DND-41 (cell line): ENCODE data around the gene CACYBP.
A peak's percentile ranks its signal among the peaks of the same experiment; 100 is the strongest.

Source experiments
- ATAC-seq: fragments of 200-7000 bp; cut with Tn5 transposase; 3 replicates; pipeline ENCODE4 v1.9.1; 2021; ENCODE audit warnings: low read depth; ENCODE audit not compliant: insufficient read depth
- DNase-seq: peaks from one replicate; pipeline ENCODE4 v3.0.0-alpha.2; 2020
- H2AFZ ChIP-seq: 2 replicates; pipeline ENCODE4 v1.6.0; 2012; ENCODE audit warnings: low read depth, low read length
- H3K27ac ChIP-seq: 2 replicates; pipeline ENCODE4 v1.5.1; 2012; ENCODE audit warnings: low read length, inconsistent platforms
- H3K27me3 ChIP-seq: fragments of 200-600 bp; sonication (generic); 2 replicates; pipeline ENCODE4 v1.6.0; 2012; ENCODE audit warnings: low read length, mild to moderate bottlenecking, inconsistent platforms; ENCODE audit not compliant: insufficient read depth, poor library complexity
- H3K36me3 ChIP-seq: 2 replicates; pipeline ENCODE4 v1.5.1; 2012; ENCODE audit warnings: low read length, inconsistent platforms; ENCODE audit not compliant: insufficient read depth
- H3K4me1 ChIP-seq: 2 replicates; pipeline ENCODE4 v1.5.1; 2012; ENCODE audit warnings: mild to moderate bottlenecking, low read length; ENCODE audit not compliant: insufficient read depth
- H3K4me2 ChIP-seq: 2 replicates; pipeline ENCODE4 v1.6.0; 2012; ENCODE audit warnings: mild to moderate bottlenecking, moderate library complexity, low read length, inconsistent platforms; ENCODE audit not compliant: insufficient read depth
- H3K4me3 ChIP-seq, 2 experiments: fragments of 200-600 bp in 1 of 2; shearing (Covaris generic) in 1 of 2; 2 replicates each; pipeline ENCODE4 v1.5.1; 2012 to 2016; ENCODE audit warnings: inconsistent platforms in 2 of 2, low read length in 2 of 2, mild to moderate bottlenecking in 2 of 2, low read depth in 1 of 2, moderate library complexity in 1 of 2
- H3K79me2 ChIP-seq: 2 replicates; pipeline ENCODE4 v1.6.0; 2012; ENCODE audit warnings: low read length, inconsistent platforms; ENCODE audit not compliant: insufficient read depth
- H3K9ac ChIP-seq: 2 replicates; pipeline ENCODE4 v1.6.0; 2012; ENCODE audit warnings: low read depth, mild to moderate bottlenecking, inconsistent platforms, low read length, moderate library complexity
- H3K9me3 ChIP-seq: 2 replicates; pipeline ENCODE4 v1.5.1; 2012; ENCODE audit warnings: low read length, moderate library complexity, mild to moderate bottlenecking, inconsistent platforms; ENCODE audit not compliant: insufficient read depth, severe bottlenecking
- H4K20me1 ChIP-seq: 2 replicates; pipeline ENCODE4 v1.6.0; 2012; ENCODE audit warnings: low read length; ENCODE audit not compliant: insufficient read depth
- CTCF ChIP-seq: IDR thresholded peaks from 2 replicates; pipeline ENCODE4 v1.5.1; 2012; ENCODE audit warnings: borderline replicate concordance, low read length, moderate library complexity, mild to moderate bottlenecking; ENCODE audit not compliant: poor library complexity, severe bottlenecking; ENCODE audit errors: extremely low read depth
- EZH2 ChIP-seq: IDR thresholded peaks from 3 replicates; pipeline ENCODE4 v1.6.1; 2012; ENCODE audit warnings: borderline replicate concordance, low read depth, mild to moderate bottlenecking, moderate library complexity, low read length, inconsistent platforms; ENCODE audit not compliant: severe bottlenecking

CACYBP gene

GRCh38 chr1:175003521-175003920, 3.8 kb downstream of the CACYBP start:
- no peak overlapping the region for H3K27ac ChIP-seq
- peaks cover 69% of the 10 kb centered on the region; the same call in 1 of the 2 replicates for H4K20me1 ChIP-seq
- no peak for ATAC-seq
- no peak overlapping the region; a peak in 1 of 4 replicates for H3K4me3 ChIP-seq
- no peaks in the 10 kb centered on the region for H3K27me3 ChIP-seq
- peak overlapping the region; percentile 80; the same call in 1 of the 2 replicates for H3K4me2 ChIP-seq
- TF ChIP-seq EZH2: no peak
- no peak for TF ChIP-seq CTCF
- no peaks in the 10 kb centered on the region for H3K9me3 ChIP-seq
- peaks cover 49% of the 10 kb centered on the region for H3K4me1 ChIP-seq
- H3K79me2 ChIP-seq: peaks cover 93% of the 10 kb centered on the region
- DNase-seq: no peak
- H2AFZ ChIP-seq: no peak overlapping the region
- peak overlapping the region; percentile 19 for H3K9ac ChIP-seq
- H3K36me3 ChIP-seq: peaks cover 47% of the 10 kb centered on the region

- no peaks in the 10 kb centered on the region for H3K27me3 ChIP-seq
- no peak overlapping the region for H3K9ac ChIP-seq
- H3K4me3 ChIP-seq: no peak overlapping the region
- H3K4me1 ChIP-seq: peaks cover 44% of the 10 kb centered on the region
- no peak overlapping the region for H3K27ac ChIP-seq
- peaks cover 96% of the 10 kb centered on the region for H3K79me2 ChIP-seq
- ATAC-seq (no peak), DNase-seq (no peak)
- TF ChIP-seq CTCF (no peak), EZH2 (no peak)
- H3K36me3 ChIP-seq: peaks cover 61% of the 10 kb centered on the region
- no peaks in the 10 kb centered on the region for H3K9me3 ChIP-seq
- peaks cover 68% of the 10 kb centered on the region; the same call in 1 of the 2 replicates for H4K20me1 ChIP-seq
- peak overlapping the region; percentile 20; the same call in 1 of the 2 replicates for H3K4me2 ChIP-seq
- H2AFZ ChIP-seq: no peak overlapping the region
Observed at GRCh38 chr1:175005085-175005783, 5.5 kb downstream of the CACYBP start.

GRCh38 chr1:175009532-175009931, 9.8 kb downstream of the CACYBP start:
- TF ChIP-seq CTCF (no peak), EZH2 (no peak)
- ATAC-seq (no peak), DNase-seq (no peak)
- no peaks in the 10 kb centered on the region for H3K9me3 ChIP-seq
- H3K9ac ChIP-seq: no peak overlapping the region
- no peak overlapping the region for H2AFZ ChIP-seq
- peaks cover 6% of the 10 kb centered on the region; the same call in 1 of the 2 replicates for H3K4me1 ChIP-seq
- peaks cover 99% of the 10 kb centered on the region for H3K36me3 ChIP-seq
- peaks cover 38% of the 10 kb centered on the region; the same call in 1 of the 2 replicates for H4K20me1 ChIP-seq
- no peaks in the 10 kb centered on the region for H3K27me3 ChIP-seq
- peaks cover 73% of the 10 kb centered on the region for H3K79me2 ChIP-seq
- no peak overlapping the region for H3K4me2 ChIP-seq
- no peak overlapping the region for H3K4me3 ChIP-seq
- H3K27ac ChIP-seq: no peak overlapping the region
